GM12891 (cell line): Measurements from ENCODE around the gene ARMC12.

Experiments
- DNase-seq: peaks from one replicate; pipeline ENCODE4 v3.0.0; 2011; ENCODE audit warnings: low spot score; ENCODE audit not compliant: insufficient read length
- FAIRE-seq: peaks from 2 replicates; lab custom pipeline; 2011; peaks lifted over from hg19 to GRCh38; lab: Jason Lieb, UNC
- PAX5 ChIP-seq: IDR thresholded peaks from 2 replicates; pipeline ENCODE4 v1.6.1; 2011; ENCODE audit warnings: low read length, moderate library complexity, mild to moderate bottlenecking; ENCODE audit not compliant: insufficient read depth, severe bottlenecking
- POLR2A ChIP-seq: IDR thresholded peaks from 2 replicates; pipeline ENCODE4 v1.6.1; 2011; ENCODE audit warnings: low read depth, low read length, control low read depth
- POLR2AphosphoS5 ChIP-seq: IDR thresholded peaks from 2 replicates; pipeline ENCODE4 v1.6.1; 2011; ENCODE audit warnings: low read depth, low read length, control low read depth
- POU2F2 ChIP-seq: IDR thresholded peaks from 2 replicates; pipeline ENCODE4 v1.6.1; 2011; ENCODE audit warnings: low read depth, mild to moderate bottlenecking, control low read depth, low read length, moderate library complexity
- SPI1 ChIP-seq: IDR thresholded peaks from 2 replicates; pipeline ENCODE4 v1.6.1; 2011; ENCODE audit warnings: low read depth, low read length, control low read depth
- TAF1 ChIP-seq: IDR thresholded peaks from 2 replicates; pipeline ENCODE4 v1.6.1; 2011; ENCODE audit warnings: low read depth, low read length, control low read depth

The ARMC12 gene

GRCh38 chr6:35718375-35718736, 18.5 kb upstream of the ARMC12 start:
- FAIRE-seq, result no peak
- no peak for DNase-seq
- TF ChIP-seq TAF1 (no peak), PAX5 (no peak), SPI1 (0 out of 2 replicates have a peak, but pooled peaks have one; percentile 25), POU2F2 (no peak), POLR2AphosphoS5 (no peak)

- DNase-seq (no peak), FAIRE-seq (peak; percentile 66)
- TF ChIP-seq PAX5, result no peak
- peak; percentile 32; the same call in 1 of the 2 replicates for TF ChIP-seq SPI1
Observed at GRCh38 chr6:35718911-35719381, 17.9 kb upstream of the ARMC12 start.

- TF ChIP-seq POLR2A, result peak; percentile 34; the same call in 1 of the 2 replicates
- TF ChIP-seq POLR2AphosphoS5, result no peak
- TF ChIP-seq SPI1, result no peak; the same call in 1 of the 2 replicates
- TF ChIP-seq POU2F2, result no peak
- no peak; the same call in 1 of the 2 replicates for TF ChIP-seq TAF1
- TF ChIP-seq PAX5, result no peak
- no peak for DNase-seq
- FAIRE-seq, result no peak
Observed at GRCh38 chr6:35719404-35719829, 17.4 kb upstream of the ARMC12 start.

GRCh38 chr6:35719830-35720733, 16.8 kb upstream of the ARMC12 start:
- peak; percentile 90 for FAIRE-seq
- TF ChIP-seq SPI1 (peak; percentile 98; the same call in 1 of the 2 replicates), POU2F2 (peak; percentile 58; the same call in 1 of the 2 replicates), PAX5 (no peak), POLR2A (no peak), TAF1 (peak; percentile 51; the same call in 1 of the 2 replicates), POLR2AphosphoS5 (no peak)
- DNase-seq, result peak; percentile 64

- DNase-seq, result no peak
- TF ChIP-seq SPI1 (no peak), POLR2AphosphoS5 (no peak), POU2F2 (no peak), TAF1 (no peak), PAX5 (no peak), POLR2A (no peak)
- no peak for FAIRE-seq
Observed at GRCh38 chr6:35722121-35722761, 14.6 kb upstream of the ARMC12 start.

- DNase-seq, result no peak
- FAIRE-seq, result no peak
- TF ChIP-seq PAX5 (no peak), POLR2AphosphoS5 (no peak), POLR2A (no peak)
Observed at GRCh38 chr6:35723587-35723986, 13.2 kb upstream of the ARMC12 start.

- DNase-seq (no peak), FAIRE-seq (no peak)
- TF ChIP-seq POLR2A (no peak), POLR2AphosphoS5 (no peak), SPI1 (no peak), POU2F2 (no peak), PAX5 (no peak), TAF1 (no peak)
Observed at GRCh38 chr6:35724059-35724458, 12.8 kb upstream of the ARMC12 start.

GRCh38 chr6:35724471-35724870, 12.4 kb upstream of the ARMC12 start:
- TF ChIP-seq POU2F2 (no peak), POLR2A (no peak)
- FAIRE-seq (no peak), DNase-seq (no peak)

GRCh38 chr6:35725081-35725708, 11.6 kb upstream of the ARMC12 start:
- TF ChIP-seq POLR2AphosphoS5, result no peak
- TF ChIP-seq PAX5, result no peak
- TF ChIP-seq POU2F2, result no peak
- TF ChIP-seq SPI1, result no peak
- TF ChIP-seq POLR2A, result no peak
- TF ChIP-seq TAF1, result no peak
- no peak for FAIRE-seq

More at GRCh38 chr6:35725081-35725708, 11.6 kb upstream of the ARMC12 start:
- no peak for DNase-seq
